Measurements from ENCODE around the gene PARP3. TPM values are rescaled to one million over a fixed set of nuclear protein-coding genes. Genes with fewer than 3 reads are reported as not detected.

Gene PARP3
- total RNA-seq, 4 donors from 2014 or later = 32.1 to 50.8 (median 47.1) TPM

DNA sequence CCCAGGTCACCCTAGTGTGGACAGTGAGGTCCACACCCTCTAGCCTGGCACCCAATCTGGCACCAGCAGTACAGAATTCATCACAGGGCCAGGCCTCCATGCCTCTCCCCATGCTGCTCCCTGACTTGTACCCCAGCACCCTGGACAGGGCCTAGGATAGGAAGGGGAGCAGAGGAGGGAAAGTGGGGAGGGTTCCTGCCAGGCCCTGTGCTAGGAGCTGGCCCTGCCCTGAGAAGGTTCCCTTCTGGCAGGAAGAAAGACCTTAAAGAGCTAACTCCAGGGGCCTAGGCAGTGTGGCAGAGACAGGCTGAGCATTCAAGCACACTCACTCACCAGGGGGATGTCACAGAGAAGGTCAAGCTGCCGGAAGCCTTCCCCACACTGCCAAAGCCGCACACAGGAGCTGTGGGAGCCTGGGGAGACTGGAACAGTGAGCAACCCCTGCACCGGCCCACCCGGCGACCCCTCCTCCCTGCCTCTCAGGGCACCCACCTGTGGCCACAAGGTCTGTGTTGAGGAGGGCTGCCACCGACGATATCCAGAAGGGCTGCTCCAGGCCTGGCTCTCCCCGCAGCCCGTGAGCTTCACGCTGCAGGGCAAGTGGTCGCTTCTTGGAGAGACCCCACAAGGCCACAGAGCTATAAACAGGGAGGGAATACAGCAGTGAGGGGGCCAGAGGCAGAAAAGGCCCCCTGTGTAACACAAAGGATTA lies 7.9 kb upstream of the PARP3 start:
- H3K9me3 ChIP-seq = no peaks in the 10 kb centered on the region
- no peak overlapping the region for H3K4me3 ChIP-seq (replicated peaks in 1 of 3)
- H3K27ac ChIP-seq = no peak overlapping the region
- intact Hi-C loops (cut with DNase I) = no loop called here
- H3K27me3 ChIP-seq = no peaks in the 10 kb centered on the region
- 94 to 95% methylated on average over 6 to 10 of the region's 11 CpGs for WGBS, 2 donors
- H3K4me1 ChIP-seq = no peaks in the 10 kb centered on the region
- no peak for DNase-seq
- peaks cover 41 to 44% of the 10 kb centered on the region in 2 donors for H3K36me3 ChIP-seq
- TF ChIP-seq POLR2A (IDR thresholded peaks at IDR 0.05) = no peak
- TF ChIP-seq, protein P1, sequence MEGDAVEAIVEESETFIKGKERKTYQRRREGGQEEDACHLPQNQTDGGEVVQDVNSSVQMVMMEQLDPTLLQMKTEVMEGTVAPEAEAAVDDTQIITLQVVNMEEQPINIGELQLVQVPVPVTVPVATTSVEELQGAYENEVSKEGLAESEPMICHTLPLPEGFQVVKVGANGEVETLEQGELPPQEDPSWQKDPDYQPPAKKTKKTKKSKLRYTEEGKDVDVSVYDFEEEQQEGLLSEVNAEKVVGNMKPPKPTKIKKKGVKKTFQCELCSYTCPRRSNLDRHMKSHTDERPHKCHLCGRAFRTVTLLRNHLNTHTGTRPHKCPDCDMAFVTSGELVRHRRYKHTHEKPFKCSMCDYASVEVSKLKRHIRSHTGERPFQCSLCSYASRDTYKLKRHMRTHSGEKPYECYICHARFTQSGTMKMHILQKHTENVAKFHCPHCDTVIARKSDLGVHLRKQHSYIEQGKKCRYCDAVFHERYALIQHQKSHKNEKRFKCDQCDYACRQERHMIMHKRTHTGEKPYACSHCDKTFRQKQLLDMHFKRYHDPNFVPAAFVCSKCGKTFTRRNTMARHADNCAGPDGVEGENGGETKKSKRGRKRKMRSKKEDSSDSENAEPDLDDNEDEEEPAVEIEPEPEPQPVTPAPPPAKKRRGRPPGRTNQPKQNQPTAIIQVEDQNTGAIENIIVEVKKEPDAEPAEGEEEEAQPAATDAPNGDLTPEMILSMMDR (IDR thresholded peaks at IDR 0.05) = no peak

DNA sequence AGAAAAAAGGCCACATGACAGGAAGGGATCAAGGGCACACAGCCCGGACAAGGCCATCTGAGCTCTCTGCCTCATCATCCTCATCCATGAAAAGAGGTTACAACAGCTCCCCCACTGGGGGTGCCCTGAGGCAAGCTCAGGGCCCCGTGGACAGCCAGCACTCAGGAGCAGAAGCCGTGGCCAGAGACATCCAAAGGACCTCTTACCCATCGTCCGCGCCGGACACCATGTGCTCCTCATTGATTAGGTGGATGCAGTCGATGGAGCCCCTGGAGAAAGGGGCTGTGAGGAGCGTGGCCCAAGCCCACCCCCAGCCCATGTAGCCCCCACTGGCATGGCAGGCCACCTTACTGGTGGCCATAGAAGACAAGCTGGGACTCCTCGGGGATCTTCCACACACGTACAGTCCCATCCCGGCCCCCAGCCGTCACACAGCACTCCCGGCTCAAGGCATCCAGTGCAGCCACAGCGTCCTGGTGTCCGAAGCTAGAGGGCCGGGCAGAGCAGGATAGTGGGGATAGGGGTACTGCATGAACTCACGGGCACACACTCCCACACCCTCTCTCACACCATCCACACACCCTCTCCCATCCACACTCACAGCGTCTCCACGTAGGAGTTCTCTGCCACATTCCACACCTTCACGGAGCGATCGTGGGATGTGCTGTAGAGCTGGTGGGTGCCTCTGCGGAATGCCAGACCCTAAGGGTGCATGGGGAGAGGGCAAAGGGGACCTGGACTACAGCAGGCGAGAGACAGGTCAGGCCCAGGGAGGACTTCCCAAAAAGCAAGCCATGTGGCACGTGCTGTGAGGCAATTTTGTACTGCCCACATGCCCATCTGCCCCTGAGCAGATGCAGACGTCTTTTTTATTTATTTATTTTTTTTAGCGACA lies 6.9 kb upstream of the PARP3 start:
- WGBS, 2 donors = 89 to 96% methylated on average over 28 of the region's 28 CpGs
- H3K27ac ChIP-seq = no peak overlapping the region
- DNase-seq = no peak
- intact Hi-C loops (cut with DNase I) = no loop called here
- H3K9me3 ChIP-seq = no peaks in the 10 kb centered on the region
- H3K4me1 ChIP-seq = no peaks in the 10 kb centered on the region
- peaks cover 41 to 44% of the 10 kb centered on the region in 2 donors for H3K36me3 ChIP-seq
- no peak overlapping the region for H3K4me3 ChIP-seq (replicated peaks in 1 of 3)
- TF ChIP-seq, protein P1 (IDR thresholded peaks at IDR 0.05) = no peak
- no peak for TF ChIP-seq POLR2A (IDR thresholded peaks at IDR 0.05)
- H3K27me3 ChIP-seq = no peaks in the 10 kb centered on the region

DNA sequence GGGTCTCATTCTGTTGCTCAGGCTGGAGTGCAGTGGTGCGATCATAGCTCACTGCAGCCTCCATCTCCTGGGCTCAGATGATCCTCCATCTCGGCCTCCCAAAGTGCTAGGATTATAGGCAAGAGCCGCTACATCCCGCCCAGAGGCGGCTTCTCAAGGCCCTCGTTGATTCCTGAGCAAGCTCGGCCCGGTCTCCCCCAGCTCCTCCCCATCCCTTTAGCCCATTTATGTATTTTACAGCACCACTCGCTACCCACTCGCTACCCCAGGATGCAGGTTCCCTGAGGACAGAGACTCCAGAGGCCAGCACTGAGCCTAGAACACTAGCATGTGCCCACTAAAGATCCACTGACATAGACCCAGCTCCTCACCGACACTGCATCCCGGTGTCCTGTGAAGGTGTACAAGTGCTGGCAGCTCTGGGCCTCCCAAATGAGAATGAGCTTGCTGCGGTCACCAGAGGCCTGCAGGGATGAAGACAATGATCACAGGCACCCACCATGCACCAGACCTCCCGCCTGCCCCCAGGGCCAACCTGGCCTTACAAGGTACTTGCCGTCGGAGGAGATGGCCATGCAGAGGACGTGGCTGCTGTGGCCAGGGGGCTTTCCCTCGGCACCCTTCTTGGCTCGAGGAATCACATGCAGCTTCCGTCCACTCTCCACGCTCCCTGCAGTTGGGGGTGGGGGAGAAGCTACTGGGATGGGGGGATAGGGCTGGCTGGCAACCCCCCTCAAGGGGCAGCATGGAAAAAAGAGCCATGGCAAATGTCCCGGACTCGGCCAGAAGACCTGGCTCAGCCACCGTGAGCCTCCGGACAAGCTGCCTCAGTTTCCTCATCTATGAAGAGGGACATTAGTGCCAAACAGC lies 6.0 kb upstream of the PARP3 start:
- no peaks in the 10 kb centered on the region for H3K27me3 ChIP-seq
- TF ChIP-seq POLR2A (IDR thresholded peaks at IDR 0.05) = no peak
- TF ChIP-seq, protein P1 (IDR thresholded peaks at IDR 0.05) = no peak
- 95 to 97% methylated on average over 24 to 25 of the region's 25 CpGs for WGBS, 2 donors
- H3K27ac ChIP-seq = no peak overlapping the region
- H3K4me3 ChIP-seq (replicated peaks in 1 of 3) = no peak overlapping the region
- H3K9me3 ChIP-seq = no peaks in the 10 kb centered on the region
- H3K36me3 ChIP-seq = peaks cover 41 to 44% of the 10 kb centered on the region in 2 donors
- intact Hi-C loops (cut with DNase I) = no loop called here
- DNase-seq = no peak
- peaks cover 5 to 8% of the 10 kb centered on the region in 2 donors for H3K4me1 ChIP-seq

DNA sequence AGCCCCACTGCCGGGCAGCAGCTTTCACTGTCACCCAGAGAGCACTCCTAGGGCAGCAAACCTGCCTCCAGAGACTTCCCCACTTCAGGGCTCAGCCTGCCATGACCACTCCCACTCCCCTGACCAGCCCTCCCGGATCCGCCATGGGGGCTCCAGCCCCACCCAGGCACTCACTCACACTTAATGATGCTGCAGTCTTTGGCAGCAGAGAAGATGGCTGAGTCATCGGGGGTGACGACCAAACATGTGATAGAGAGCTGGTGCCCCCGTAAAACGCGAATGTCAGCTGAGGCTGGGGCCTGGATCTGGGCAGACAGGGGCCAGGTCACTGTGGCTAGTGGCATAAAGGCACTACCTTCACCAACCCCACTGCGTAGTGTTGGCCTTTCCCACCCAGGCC lies 5.1 kb upstream of the PARP3 start:
- H3K9me3 ChIP-seq = no peaks in the 10 kb centered on the region
- peaks cover 9 to 11% of the 10 kb centered on the region in 2 donors for H3K4me1 ChIP-seq
- intact Hi-C loops (cut with DNase I) = no loop called here
- H3K27ac ChIP-seq = no peak overlapping the region
- peaks cover 41 to 44% of the 10 kb centered on the region in 2 donors for H3K36me3 ChIP-seq
- no peak for TF ChIP-seq POLR2A (IDR thresholded peaks at IDR 0.05)
- TF ChIP-seq, protein P1 (IDR thresholded peaks at IDR 0.05) = no peak
- no peak for DNase-seq
- WGBS, 2 donors = 75 to 77% methylated on average over 9 of the region's 9 CpGs
- no peak overlapping the region for H3K4me3 ChIP-seq (replicated peaks in 1 of 3)
- no peaks in the 10 kb centered on the region for H3K27me3 ChIP-seq

All from thyroid gland (tissue), 4 donors.